GM20000 (cell line): ENCODE results near the gene RNF152.

Source experiments
- DNase-seq: peaks from one replicate; pipeline ENCODE4 v3.0.0; 2012; ENCODE audit warnings: low spot score
- CTCF ChIP-seq: IDR thresholded peaks from 2 replicates; pipeline ENCODE4 v1.5.1; 2012; ENCODE audit warnings: mild to moderate bottlenecking, control low read depth; ENCODE audit errors: extremely low read depth, missing control alignments

Gene RNF152

GRCh38 chr18:61854578-61855448 is 38.0 kb downstream of the RNF152 start:
- DNase-seq = no peak

GRCh38 chr18:61853855-61854254 is 39.0 kb downstream of the RNF152 start:
- no peak for DNase-seq
- no peak for TF ChIP-seq CTCF

More at GRCh38 chr18:61854578-61855448, 38.0 kb downstream of the RNF152 start:
- TF ChIP-seq CTCF = no peak

- no peak for DNase-seq
- no peak for TF ChIP-seq CTCF
Observed at GRCh38 chr18:61852496-61852895, 40.3 kb downstream of the RNF152 start.

GRCh38 chr18:61851940-61852451 is 40.8 kb downstream of the RNF152 start:
- DNase-seq = no peak
- no peak for TF ChIP-seq CTCF

GRCh38 chr18:61851279-61851678 is 41.5 kb downstream of the RNF152 start:
- no peak for DNase-seq
- no peak for TF ChIP-seq CTCF

GRCh38 chr18:61850756-61851155 is 42.1 kb downstream of the RNF152 start:
- DNase-seq = no peak
- TF ChIP-seq CTCF = no peak

- DNase-seq = no peak
- no peak for TF ChIP-seq CTCF
Observed at GRCh38 chr18:61847164-61847791, 45.5 kb downstream of the RNF152 start.
